ENCODE data around the gene CYP27A1. TPM values are rescaled to one million over a fixed set of nuclear protein-coding genes. Genes with fewer than 3 reads are reported as not detected.

Gene CYP27A1
- total RNA-seq, 1 donor from 2014 or later, result 51.8 TPM

GRCh38 chr2:218850796-218851195 is 68.8 kb downstream of the CYP27A1 start:
- intact Hi-C loops (cut with DNase I), result no loop called here
- ATAC-seq (no peak), DNase-seq (ENCODE audit: low spot score) (peak; percentile 1)

GRCh38 chr2:218851286-218851685 is 69.3 kb downstream of the CYP27A1 start:
- DNase-seq (ENCODE audit: low spot score), result peak; percentile 15
- intact Hi-C loops (cut with DNase I), result no loop called here
- no peak for ATAC-seq

GRCh38 chr2:218852911-218853667 is 71.1 kb downstream of the CYP27A1 start:
- DNase-seq (ENCODE audit: low spot score) (peak; percentile 81), ATAC-seq (peak; percentile 57)
- intact Hi-C loops (cut with DNase I), result no loop called here

GRCh38 chr2:218853766-218854165 is 71.8 kb downstream of the CYP27A1 start:
- DNase-seq (ENCODE audit: low spot score) (peak; percentile 37), ATAC-seq (no peak)
- intact Hi-C loops (cut with DNase I), result no loop called here

GRCh38 chr2:218854860-218855259 is 72.9 kb downstream of the CYP27A1 start:
- ATAC-seq (no peak), DNase-seq (ENCODE audit: low spot score) (peak; percentile 50)
- intact Hi-C loops (cut with DNase I), result no loop called here

GRCh38 chr2:218855305-218856166 is 73.6 kb downstream of the CYP27A1 start:
- DNase-seq (ENCODE audit: low spot score) (peak; percentile 51), ATAC-seq (no peak)
- intact Hi-C loops (cut with DNase I), result no loop called here

- DNase-seq (ENCODE audit: low spot score), result peak; percentile 42
- no peak for ATAC-seq
- intact Hi-C loops (cut with DNase I), result no loop called here
Observed at GRCh38 chr2:218856167-218856895, 74.4 kb downstream of the CYP27A1 start.

GRCh38 chr2:218856896-218857243 is 74.9 kb downstream of the CYP27A1 start:
- ATAC-seq, result no peak
- intact Hi-C loops (cut with DNase I), result no loop called here
- DNase-seq (ENCODE audit: low spot score), result no peak

- DNase-seq (ENCODE audit: low spot score), result peak; percentile 58
- ATAC-seq, result no peak
- intact Hi-C loops (cut with DNase I), result no loop called here
Observed at GRCh38 chr2:218857371-218858137, 75.6 kb downstream of the CYP27A1 start.

- intact Hi-C loops (cut with DNase I), result no loop called here
- DNase-seq (ENCODE audit: low spot score) (peak; percentile 41), ATAC-seq (no peak)
Observed at GRCh38 chr2:218858138-218858445, 76.1 kb downstream of the CYP27A1 start.

GRCh38 chr2:218858671-218859555 is 77.0 kb downstream of the CYP27A1 start:
- intact Hi-C loops (cut with DNase I), result no loop called here
- DNase-seq (ENCODE audit: low spot score), result peak; percentile 59
- no peak for ATAC-seq

GRCh38 chr2:218859556-218859987 is 77.6 kb downstream of the CYP27A1 start, which contains the start of gene WNT6:
Gene WNT6 (plus strand): TSS chr2:218859805. CDS start chr2:218860038, 233 bp downstream.
- ATAC-seq, result no peak
- intact Hi-C loops (cut with DNase I), result no loop called here
- peak; percentile 63 for DNase-seq (ENCODE audit: low spot score)

GRCh38 chr2:218859988-218860831 is 78.3 kb downstream of the CYP27A1 start:
- intact Hi-C loops (cut with DNase I), result no loop called here
- peak; percentile 53 for DNase-seq (ENCODE audit: low spot score)
- peak; percentile 5 for ATAC-seq

- intact Hi-C loops (cut with DNase I), result no loop called here
- ATAC-seq (peak; percentile 82), DNase-seq (ENCODE audit: low spot score) (peak; percentile 83)
Observed at GRCh38 chr2:218860950-218861381, 79.0 kb downstream of the CYP27A1 start.

- peak; percentile 43 for DNase-seq (ENCODE audit: low spot score)
- intact Hi-C loops (cut with DNase I), result no loop called here
- no peak for ATAC-seq
Observed at GRCh38 chr2:218861645-218862318, 79.8 kb downstream of the CYP27A1 start.

- no peak for ATAC-seq
- intact Hi-C loops (cut with DNase I), result no loop called here
- peak; percentile 38 for DNase-seq (ENCODE audit: low spot score)
Observed at GRCh38 chr2:218863021-218863520, 81.1 kb downstream of the CYP27A1 start.

Measured in sciatic nerve (tissue), 2 donors.